Measurements from ENCODE around the gene OR8D1. TPM values are rescaled to one million over a fixed set of nuclear protein-coding genes. Genes with fewer than 3 reads are reported as not detected.

OR8D1 gene
- polyA plus RNA-seq, 1 donor from 2014 or later: not detected

- no peaks in the 10 kb centered on the region for H3F3A ChIP-seq (ENCODE audit: insufficient read depth, low read length, poor library complexity, severe bottlenecking)
- H3K4me2 ChIP-seq (ENCODE audit: low read length): no peak overlapping the region
- no peaks in the 10 kb centered on the region for H4K20me1 ChIP-seq (ENCODE audit: insufficient read depth)
- no peaks in the 10 kb centered on the region for H3K27me3 ChIP-seq (ENCODE audit: insufficient read depth, low read depth, low read length)
- no peaks in the 10 kb centered on the region for H3K36me3 ChIP-seq (ENCODE audit: insufficient read depth, low read length)
- no peaks in the 10 kb centered on the region for H3K9me3 ChIP-seq (ENCODE audit: low read length)
- no peaks in the 10 kb centered on the region for H3K9me2 ChIP-seq (ENCODE audit: insufficient read depth, low read length)
- no peak overlapping the region for H3K4me3 ChIP-seq (ENCODE audit: low read length)
- no peak for TF ChIP-seq TAF1 (IDR thresholded peaks at IDR 0.05; ENCODE audit: low read depth)
- no peak for TF ChIP-seq EP300 (conservative IDR thresholded peaks at IDR 0.05; ENCODE audit: poor library complexity, severe bottlenecking)
- TF ChIP-seq MXI1 (conservative IDR thresholded peaks at IDR 0.05; ENCODE audit: poor library complexity, severe bottlenecking): no peak
- no peak for TF ChIP-seq CTCF (IDR thresholded peaks at IDR 0.05; ENCODE audit: poor library complexity, severe bottlenecking)
- TF ChIP-seq REST (IDR thresholded peaks at IDR 0.05; ENCODE audit: borderline replicate concordance): no peak
- TF ChIP-seq POLR2AphosphoS5 (IDR thresholded peaks at IDR 0.05): no peak
- no peak for TF ChIP-seq SMC3 (conservative IDR thresholded peaks at IDR 0.05; ENCODE audit: poor library complexity)
- TF ChIP-seq EZH2 (IDR thresholded peaks at IDR 0.05; ENCODE audit: borderline replicate concordance, insufficient read depth, low read length, poor library complexity, severe bottlenecking): no peak
- TF ChIP-seq RAD21 (conservative IDR thresholded peaks at IDR 0.05): no peak
- no peak overlapping the region for H2AFZ ChIP-seq (ENCODE audit: low read depth, low read length)
- no peak overlapping the region for H3K9ac ChIP-seq (ENCODE audit: low read length)
- no peak overlapping the region for H3K27ac ChIP-seq (ENCODE audit: low read length)
- H3K79me2 ChIP-seq (replicated peaks; ENCODE audit: insufficient read depth, low read length): no peaks in the 10 kb centered on the region
Measured at GRCh38 chr11:124311670-124312069, 2.1 kb downstream of the OR8D1 start.

- H3K36me3 ChIP-seq (ENCODE audit: insufficient read depth, low read length): no peaks in the 10 kb centered on the region
- no peak overlapping the region for H2AFZ ChIP-seq (ENCODE audit: low read depth, low read length)
- no peak overlapping the region for H3K4me2 ChIP-seq (ENCODE audit: low read length)
- no peaks in the 10 kb centered on the region for H3F3A ChIP-seq (ENCODE audit: insufficient read depth, low read length, poor library complexity, severe bottlenecking)
- TF ChIP-seq CTCF (IDR thresholded peaks at IDR 0.05; ENCODE audit: poor library complexity, severe bottlenecking): no peak
- TF ChIP-seq EP300 (conservative IDR thresholded peaks at IDR 0.05; ENCODE audit: poor library complexity, severe bottlenecking): no peak
- no peak for TF ChIP-seq REST (IDR thresholded peaks at IDR 0.05; ENCODE audit: borderline replicate concordance)
- no peak for TF ChIP-seq RAD21 (conservative IDR thresholded peaks at IDR 0.05)
- TF ChIP-seq TAF1 (IDR thresholded peaks at IDR 0.05; ENCODE audit: low read depth): no peak
- no peak for TF ChIP-seq MXI1 (conservative IDR thresholded peaks at IDR 0.05; ENCODE audit: poor library complexity, severe bottlenecking)
- no peak for TF ChIP-seq SMC3 (conservative IDR thresholded peaks at IDR 0.05; ENCODE audit: poor library complexity)
- no peak for TF ChIP-seq EZH2 (IDR thresholded peaks at IDR 0.05; ENCODE audit: borderline replicate concordance, insufficient read depth, low read length, poor library complexity, severe bottlenecking)
- no peak for TF ChIP-seq POLR2AphosphoS5 (IDR thresholded peaks at IDR 0.05)
- no peaks in the 10 kb centered on the region for H3K79me2 ChIP-seq (replicated peaks; ENCODE audit: insufficient read depth, low read length)
- no peak overlapping the region for H3K27ac ChIP-seq (ENCODE audit: low read length)
- H3K9me2 ChIP-seq (ENCODE audit: insufficient read depth, low read length): no peaks in the 10 kb centered on the region
- no peaks in the 10 kb centered on the region for H3K27me3 ChIP-seq (ENCODE audit: insufficient read depth, low read depth, low read length)
- H3K9ac ChIP-seq (ENCODE audit: low read length): no peak overlapping the region
- no peaks in the 10 kb centered on the region for H3K9me3 ChIP-seq (ENCODE audit: low read length)
- H4K20me1 ChIP-seq (ENCODE audit: insufficient read depth): no peaks in the 10 kb centered on the region
- H3K4me3 ChIP-seq (ENCODE audit: low read length): no peak overlapping the region
Measured at GRCh38 chr11:124311269-124311668, 2.5 kb downstream of the OR8D1 start.
